Adipocyte (in vitro differentiated cells): Measurements from ENCODE around the gene WDR82.
A peak's percentile ranks its signal among the peaks of the same experiment; 100 is the strongest.

ENCODE experiments used
- DNase-seq: peaks from one replicate; pipeline ENCODE4 v3.0.0-alpha.2; 2015; ENCODE audit warnings: low read depth
- H3K27me3 ChIP-seq: replicated peaks from 2 replicates; pipeline ENCODE4 v1.7.0; 2013; ENCODE audit warnings: mild to moderate bottlenecking, low read length, moderate library complexity; ENCODE audit not compliant: control insufficient read depth, insufficient read depth
- H3K36me3 ChIP-seq: 2 replicates; pipeline ENCODE4 v1.7.0; 2013; ENCODE audit warnings: low read length, mild to moderate bottlenecking, moderate library complexity; ENCODE audit not compliant: control insufficient read depth, insufficient read depth, severe bottlenecking
- H3K4me1 ChIP-seq: 2 replicates; pipeline ENCODE4 v1.7.0; 2013; ENCODE audit warnings: mild to moderate bottlenecking, low read length, moderate library complexity; ENCODE audit not compliant: control insufficient read depth, insufficient read depth
- H3K4me3 ChIP-seq: 2 replicates; pipeline ENCODE4 v1.7.0; 2013; ENCODE audit warnings: mild to moderate bottlenecking, low read length, moderate library complexity
- H3K9ac ChIP-seq: 2 replicates; pipeline ENCODE4 v1.7.0; 2013; ENCODE audit warnings: mild to moderate bottlenecking, low read length, moderate library complexity
- H3K9me3 ChIP-seq: 2 replicates; pipeline ENCODE4 v1.7.0; 2013; ENCODE audit warnings: mild to moderate bottlenecking, low read length, moderate library complexity; ENCODE audit not compliant: control insufficient read depth

WDR82 gene

DNA sequence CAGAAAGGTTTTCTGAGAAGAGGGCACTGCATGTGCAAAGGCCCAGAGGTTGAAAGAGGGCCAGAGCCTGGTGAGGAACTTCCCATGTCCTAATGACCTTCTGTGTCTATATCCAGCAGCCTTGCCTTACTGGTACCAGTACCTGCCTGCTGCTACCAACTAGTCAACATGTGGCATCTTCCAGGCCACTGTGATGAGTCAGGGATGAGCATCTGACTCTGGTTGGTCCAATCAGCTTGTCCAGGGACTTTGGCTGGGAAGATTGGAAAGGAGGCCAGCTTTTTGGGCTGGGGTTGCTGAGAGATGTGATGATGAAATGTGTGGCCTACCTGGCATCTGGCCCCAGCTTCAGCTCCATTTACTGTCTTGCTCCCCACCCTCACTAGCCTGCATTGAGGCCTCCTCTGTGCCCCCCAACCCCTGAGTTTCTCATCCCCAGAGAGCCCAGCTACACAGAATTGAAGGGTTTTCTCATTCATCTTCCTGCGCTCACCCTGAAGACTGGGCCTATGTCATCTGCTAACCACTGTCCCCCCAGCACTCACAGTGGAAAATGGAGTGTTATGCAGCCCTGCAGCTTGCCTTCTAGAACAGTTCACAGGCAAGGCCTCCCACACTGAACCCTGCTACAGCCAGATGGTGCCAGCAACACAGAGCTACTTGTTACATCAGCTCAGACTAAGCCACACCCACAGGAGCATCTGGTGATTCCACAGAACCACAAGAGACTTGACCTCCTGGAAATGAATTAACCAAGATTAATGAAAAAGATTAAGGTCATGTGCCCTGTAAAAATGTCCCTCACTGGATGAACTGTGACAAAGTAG lies 38.2 kb downstream of the WDR82 start:
- Histone ChIP-seq H3K36me3 (no peaks in the 10 kb centered on the region), H3K27me3 (no peaks in the 10 kb centered on the region), H3K9ac (peak overlapping the region; percentile 99), H3K9me3 (no peaks in the 10 kb centered on the region), H3K4me3 (peak overlapping the region; percentile 87), H3K4me1 (peaks cover 50% of the 10 kb centered on the region)
- peak; percentile 92 for DNase-seq

GRCh38 chr3:52238761-52239701 lies 39.4 kb downstream of the WDR82 start, which contains the start of gene TWF2:
TWF2 (minus strand) TSS chr3:52239158; CDS start chr3:52239016, 142 bp downstream.
- peaks cover 11% of the 10 kb centered on the region for H3K36me3 ChIP-seq
- H3K27me3 ChIP-seq, result no peaks in the 10 kb centered on the region
- peak; percentile 93 for DNase-seq

DNA sequence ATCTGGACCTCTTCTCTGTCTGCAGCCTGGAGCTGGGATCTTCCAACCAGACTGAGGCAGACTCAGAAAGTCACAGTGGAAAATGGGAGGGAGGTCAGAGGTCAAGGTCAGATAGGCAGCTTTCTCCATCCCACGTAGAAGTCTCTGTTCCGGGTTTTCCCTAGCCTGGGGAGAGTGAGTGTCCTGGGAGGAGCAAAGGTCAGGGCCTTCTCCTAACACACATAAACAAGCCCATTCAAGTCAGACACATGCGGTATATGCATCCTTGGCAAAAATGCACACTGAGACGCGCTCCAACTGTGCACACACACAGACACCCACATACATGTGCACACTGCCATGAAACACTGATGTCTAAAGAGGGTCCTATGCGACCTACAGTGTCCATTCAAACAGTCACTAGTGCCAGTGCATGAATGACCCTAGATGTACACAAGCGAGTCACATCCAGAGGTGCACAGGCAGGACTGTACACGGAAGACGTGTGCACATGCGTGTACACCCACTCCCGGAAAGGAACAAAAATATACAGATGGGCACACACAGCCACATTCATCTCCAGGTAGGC lies 40.2 kb downstream of the WDR82 start:
- H3K36me3 ChIP-seq, result peaks cover 14% of the 10 kb centered on the region
- DNase-seq, result peak; percentile 30
- H3K9ac ChIP-seq, result peak overlapping the region; percentile 99
- H3K4me1 ChIP-seq, result peaks cover 51% of the 10 kb centered on the region
- no peaks in the 10 kb centered on the region for H3K27me3 ChIP-seq
- peak overlapping the region; percentile 87 for H3K4me3 ChIP-seq
- no peaks in the 10 kb centered on the region for H3K9me3 ChIP-seq

More at GRCh38 chr3:52238761-52239701, 39.4 kb downstream of the WDR82 start, which contains the start of gene TWF2:
- peak within 1 kb of the TSS; percentile 99 for H3K9ac ChIP-seq
- no peaks in the 10 kb centered on the region for H3K9me3 ChIP-seq
- peaks cover 50% of the 10 kb centered on the region for H3K4me1 ChIP-seq
- peak within 1 kb of the TSS; percentile 87 for H3K4me3 ChIP-seq

DNA sequence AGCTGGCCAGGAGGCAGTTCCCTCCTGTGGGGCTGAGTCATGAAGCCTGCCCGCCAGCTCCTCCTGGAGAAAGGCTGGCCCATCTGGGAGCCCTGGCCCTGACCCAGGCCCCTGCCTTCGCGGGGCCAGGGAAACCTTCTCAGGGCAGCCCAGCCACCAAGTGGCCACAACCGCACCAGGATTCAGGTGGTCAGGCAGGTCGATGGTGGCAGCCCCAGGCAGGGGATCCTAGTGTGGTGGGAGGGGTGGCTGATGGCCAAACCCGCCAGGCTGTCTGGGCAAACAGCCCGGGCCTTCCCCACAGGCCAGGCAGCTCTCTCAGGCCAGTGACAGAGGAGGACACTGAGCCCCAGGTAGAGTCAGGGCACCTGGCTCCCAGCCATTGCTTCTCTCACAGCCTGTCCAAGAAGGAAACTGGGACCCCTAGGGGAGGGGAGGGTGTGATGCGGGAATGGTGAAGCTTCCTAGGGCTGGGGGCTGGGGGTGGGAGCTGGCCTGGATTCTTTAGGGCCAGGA lies 40.7 kb downstream of the WDR82 start:
- peak; percentile 92 for DNase-seq
- Histone ChIP-seq H3K36me3 (peaks cover 19% of the 10 kb centered on the region), H3K27me3 (no peaks in the 10 kb centered on the region), H3K4me1 (peaks cover 51% of the 10 kb centered on the region), H3K9ac (peak overlapping the region; percentile 99), H3K9me3 (no peaks in the 10 kb centered on the region), H3K4me3 (peak overlapping the region; percentile 87)

DNA sequence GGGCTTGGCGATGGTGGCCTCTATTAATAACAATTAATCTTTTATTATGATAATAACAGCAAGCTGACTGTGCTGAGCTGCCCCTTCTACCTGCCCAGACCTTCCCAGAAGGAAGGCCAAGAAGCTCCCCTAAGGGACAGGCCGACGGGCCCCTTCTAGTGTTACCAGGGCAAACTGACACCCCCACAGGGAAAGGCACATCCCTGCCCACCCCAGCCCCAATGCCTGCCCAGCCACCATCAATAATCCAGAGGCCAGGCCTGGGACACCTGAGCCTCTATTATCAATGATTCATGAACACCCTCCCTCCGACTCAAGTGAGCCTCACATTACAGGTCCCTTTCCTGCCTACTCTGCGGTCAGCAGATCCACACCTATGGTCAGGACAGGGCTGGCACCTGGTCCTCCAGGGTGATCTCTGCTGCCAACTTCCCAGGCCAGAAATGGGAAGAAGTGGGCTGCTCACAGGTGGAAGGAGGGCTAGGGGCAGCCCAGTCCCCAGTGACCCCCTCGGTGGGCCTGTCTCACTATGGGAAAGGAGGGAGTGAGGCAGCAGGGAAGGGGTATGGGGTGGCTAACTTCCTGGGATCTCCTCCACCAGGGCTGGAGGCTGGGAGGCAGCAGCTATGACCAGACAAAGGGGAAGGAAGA lies 41.3 kb downstream of the WDR82 start:
- Histone ChIP-seq H3K4me1 (peaks cover 51% of the 10 kb centered on the region), H3K27me3 (no peaks in the 10 kb centered on the region), H3K9ac (peak overlapping the region; percentile 82), H3K4me3 (peak overlapping the region; percentile 87), H3K36me3 (peaks cover 25% of the 10 kb centered on the region), H3K9me3 (no peaks in the 10 kb centered on the region)
- DNase-seq, result no peak

- no peaks in the 10 kb centered on the region for H3K9me3 ChIP-seq
- peak overlapping the region; percentile 82 for H3K9ac ChIP-seq
- H3K27me3 ChIP-seq, result no peaks in the 10 kb centered on the region
- peak overlapping the region; percentile 87 for H3K4me3 ChIP-seq
- peaks cover 51% of the 10 kb centered on the region for H3K4me1 ChIP-seq
- no peak for DNase-seq
- peaks cover 30% of the 10 kb centered on the region for H3K36me3 ChIP-seq
Observed at GRCh38 chr3:52236424-52236886, 42.0 kb downstream of the WDR82 start.

DNA sequence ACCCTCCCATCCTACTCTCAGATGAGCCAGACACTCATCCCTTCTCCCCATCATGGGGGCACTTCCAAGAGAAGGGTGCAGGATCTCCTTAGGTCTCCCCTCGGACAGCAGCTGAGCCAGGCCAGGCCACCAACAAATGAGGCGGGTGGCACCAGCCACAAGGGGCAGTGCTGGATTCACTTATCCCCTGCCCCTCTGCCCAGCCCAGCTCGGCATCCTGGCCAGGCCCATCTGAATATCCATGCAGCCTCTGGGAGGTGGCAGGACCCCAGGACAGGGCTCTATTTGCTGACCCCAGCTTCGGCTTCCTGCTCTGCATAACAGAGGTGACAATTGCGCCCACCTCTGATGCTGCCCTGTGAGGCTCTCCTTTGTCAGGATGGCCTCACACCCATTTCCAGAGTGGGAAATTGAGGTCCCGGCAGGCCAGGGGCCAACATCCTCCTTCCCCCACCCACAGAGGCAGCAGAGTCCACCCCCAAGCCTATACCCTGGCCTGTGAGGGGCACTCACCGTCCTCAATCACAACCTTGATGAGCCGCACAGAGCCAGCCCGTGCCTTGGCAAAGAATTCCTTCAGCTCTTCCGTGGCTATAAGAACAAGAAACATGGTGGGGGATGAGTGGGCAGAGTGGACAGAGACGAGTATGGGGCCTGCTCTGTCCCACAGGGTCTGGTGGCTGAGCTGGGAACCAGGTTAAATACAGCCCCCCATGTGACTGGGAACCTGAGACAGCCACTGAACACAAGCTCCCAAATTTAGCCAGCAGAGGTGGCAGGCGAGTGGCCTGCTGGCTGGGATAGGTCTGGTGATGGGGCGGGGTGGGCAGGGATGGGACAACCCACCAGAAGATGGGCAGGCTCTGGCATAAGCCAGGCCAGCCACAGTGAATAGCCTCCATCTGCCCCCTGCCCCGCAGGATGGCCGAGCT lies 43.7 kb downstream of the WDR82 start:
- peak overlapping the region; percentile 39 for H3K9ac ChIP-seq
- peaks cover 47% of the 10 kb centered on the region for H3K36me3 ChIP-seq
- H3K4me3 ChIP-seq, result no peak overlapping the region
- DNase-seq, result no peak
- H3K27me3 ChIP-seq, result no peaks in the 10 kb centered on the region
- H3K9me3 ChIP-seq, result no peaks in the 10 kb centered on the region
- peaks cover 37% of the 10 kb centered on the region for H3K4me1 ChIP-seq

GRCh38 chr3:52233968-52234367 lies 44.5 kb downstream of the WDR82 start:
- no peak for DNase-seq
- H3K9ac ChIP-seq, result peak overlapping the region; percentile 39

GRCh38 chr3:52233108-52233591 lies 45.3 kb downstream of the WDR82 start:
- no peak for DNase-seq
- H3K27me3 ChIP-seq, result no peaks in the 10 kb centered on the region
- H3K9me3 ChIP-seq, result no peaks in the 10 kb centered on the region

More at GRCh38 chr3:52233968-52234367, 44.5 kb downstream of the WDR82 start:
- Histone ChIP-seq H3K4me1 (peaks cover 36% of the 10 kb centered on the region), H3K4me3 (no peak overlapping the region), H3K9me3 (no peaks in the 10 kb centered on the region), H3K27me3 (no peaks in the 10 kb centered on the region), H3K36me3 (peaks cover 55% of the 10 kb centered on the region)

More at GRCh38 chr3:52233108-52233591, 45.3 kb downstream of the WDR82 start:
- peak overlapping the region; percentile 60 for H3K9ac ChIP-seq
- H3K4me3 ChIP-seq, result no peak overlapping the region
- H3K36me3 ChIP-seq, result peaks cover 61% of the 10 kb centered on the region
- H3K4me1 ChIP-seq, result peaks cover 35% of the 10 kb centered on the region
